AG09319 (cell line): Measurements from ENCODE around the gene PRMT9.
A peak's percentile ranks its signal among the peaks of the same experiment; 100 is the strongest.

ENCODE experiments used
- DNase-seq: peaks from one replicate; pipeline ENCODE4 v3.0.0-alpha.2; 2010; ENCODE audit warnings: low read depth; ENCODE audit errors: extremely low read depth
- TF ChIP-seq, protein P1 (sequence below): IDR thresholded peaks from 2 replicates; pipeline ENCODE4 v1.5.1; 2011; ENCODE audit warnings: low read depth, mild to moderate bottlenecking, inconsistent platforms, low read length, moderate library complexity

The PRMT9 gene

DNA sequence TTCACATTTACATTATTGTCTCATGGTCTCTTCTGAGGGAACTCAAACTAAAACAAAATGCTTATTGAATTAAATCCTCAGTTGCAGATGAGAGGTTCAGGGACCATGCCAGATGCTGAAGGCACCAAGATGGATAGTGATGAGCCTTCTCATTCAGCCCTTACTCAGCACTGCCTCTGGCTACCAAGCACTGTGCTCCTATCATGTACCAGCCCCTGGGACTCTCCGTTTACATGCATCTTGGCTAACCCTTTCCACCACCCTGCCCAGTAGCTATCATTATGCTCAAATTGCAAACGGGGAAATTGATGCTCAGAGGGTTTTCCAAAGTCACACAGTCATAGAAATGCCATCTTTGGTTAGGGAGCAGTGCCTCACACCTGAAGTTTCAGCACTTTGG lies 89.4 kb downstream of the PRMT9 start:
- no peak for DNase-seq
- TF ChIP-seq, protein P1, sequence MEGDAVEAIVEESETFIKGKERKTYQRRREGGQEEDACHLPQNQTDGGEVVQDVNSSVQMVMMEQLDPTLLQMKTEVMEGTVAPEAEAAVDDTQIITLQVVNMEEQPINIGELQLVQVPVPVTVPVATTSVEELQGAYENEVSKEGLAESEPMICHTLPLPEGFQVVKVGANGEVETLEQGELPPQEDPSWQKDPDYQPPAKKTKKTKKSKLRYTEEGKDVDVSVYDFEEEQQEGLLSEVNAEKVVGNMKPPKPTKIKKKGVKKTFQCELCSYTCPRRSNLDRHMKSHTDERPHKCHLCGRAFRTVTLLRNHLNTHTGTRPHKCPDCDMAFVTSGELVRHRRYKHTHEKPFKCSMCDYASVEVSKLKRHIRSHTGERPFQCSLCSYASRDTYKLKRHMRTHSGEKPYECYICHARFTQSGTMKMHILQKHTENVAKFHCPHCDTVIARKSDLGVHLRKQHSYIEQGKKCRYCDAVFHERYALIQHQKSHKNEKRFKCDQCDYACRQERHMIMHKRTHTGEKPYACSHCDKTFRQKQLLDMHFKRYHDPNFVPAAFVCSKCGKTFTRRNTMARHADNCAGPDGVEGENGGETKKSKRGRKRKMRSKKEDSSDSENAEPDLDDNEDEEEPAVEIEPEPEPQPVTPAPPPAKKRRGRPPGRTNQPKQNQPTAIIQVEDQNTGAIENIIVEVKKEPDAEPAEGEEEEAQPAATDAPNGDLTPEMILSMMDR = no peak

DNA sequence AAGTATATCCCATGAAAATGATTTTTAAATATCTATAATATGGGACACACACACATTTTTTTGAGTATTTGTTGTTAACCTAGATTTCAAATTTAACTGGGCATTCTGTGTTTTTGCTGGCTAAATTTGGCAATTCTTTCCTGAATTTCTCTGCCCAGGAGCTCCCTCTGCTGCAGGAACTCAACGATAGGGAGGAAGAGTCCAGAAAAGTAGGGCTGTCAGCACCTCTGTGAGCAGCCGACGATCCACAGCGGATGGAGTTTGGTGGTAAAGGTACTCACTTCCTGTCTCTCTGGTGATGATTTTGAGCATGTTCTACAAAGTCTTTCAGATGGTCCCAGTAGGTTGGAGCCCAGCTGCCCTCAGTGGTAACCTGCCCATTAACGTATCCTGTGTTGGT lies 89.9 kb downstream of the PRMT9 start:
- TF ChIP-seq, protein P1 = no peak
- DNase-seq = no peak

DNA sequence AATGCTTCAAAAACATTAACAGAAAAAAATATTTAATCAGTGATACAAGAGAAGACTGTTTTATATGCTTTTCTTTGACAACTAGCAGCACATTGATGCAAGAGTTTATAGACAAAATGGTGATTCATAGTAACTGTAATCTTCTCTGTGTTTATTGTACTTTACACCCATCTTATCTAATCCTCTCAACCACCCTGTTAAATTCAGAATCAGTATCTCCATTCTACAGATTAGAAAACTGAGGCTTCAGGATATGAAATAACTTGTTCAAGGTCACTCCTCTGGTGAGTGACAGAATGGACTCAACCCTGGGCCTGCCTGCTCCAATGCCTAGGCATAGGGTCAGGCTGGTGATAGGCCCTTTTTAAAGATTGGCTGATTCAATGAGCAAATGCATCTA lies 92.9 kb downstream of the PRMT9 start:
- TF ChIP-seq, protein P1 = no peak
- no peak for DNase-seq

DNA sequence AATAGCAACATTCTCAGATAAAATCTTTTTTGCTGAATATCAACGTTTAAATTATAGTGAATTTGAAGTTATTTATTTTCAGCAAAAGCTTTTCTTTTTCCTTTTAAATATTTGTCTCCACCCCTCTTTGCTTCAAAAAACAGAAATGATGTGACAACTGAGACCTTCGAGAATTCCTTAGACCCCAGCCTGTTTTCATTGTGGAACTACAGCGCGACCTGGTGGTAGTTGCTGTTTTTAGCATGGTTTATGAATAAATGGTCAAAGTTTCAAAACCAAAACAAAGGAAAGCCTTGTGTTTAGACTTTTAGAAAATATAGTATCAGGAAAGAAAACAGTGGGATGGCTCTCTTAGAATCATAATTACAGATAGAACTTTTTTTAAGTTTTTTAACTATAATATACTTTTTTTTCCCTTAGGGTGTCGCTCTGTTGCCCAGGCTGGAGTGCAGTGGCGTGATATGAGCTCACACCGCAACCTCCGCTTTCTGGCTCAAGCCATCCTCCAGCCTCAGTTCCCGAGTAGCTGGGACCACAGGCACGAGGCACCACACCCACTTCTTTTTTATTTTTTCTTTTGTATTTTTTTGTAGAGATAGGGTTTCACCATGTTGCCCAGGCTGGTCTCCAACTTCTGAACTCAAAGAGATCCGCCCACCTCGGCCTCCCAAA lies 93.6 kb downstream of the PRMT9 start:
- no peak for DNase-seq
- TF ChIP-seq, protein P1 = peak; percentile 80

DNA sequence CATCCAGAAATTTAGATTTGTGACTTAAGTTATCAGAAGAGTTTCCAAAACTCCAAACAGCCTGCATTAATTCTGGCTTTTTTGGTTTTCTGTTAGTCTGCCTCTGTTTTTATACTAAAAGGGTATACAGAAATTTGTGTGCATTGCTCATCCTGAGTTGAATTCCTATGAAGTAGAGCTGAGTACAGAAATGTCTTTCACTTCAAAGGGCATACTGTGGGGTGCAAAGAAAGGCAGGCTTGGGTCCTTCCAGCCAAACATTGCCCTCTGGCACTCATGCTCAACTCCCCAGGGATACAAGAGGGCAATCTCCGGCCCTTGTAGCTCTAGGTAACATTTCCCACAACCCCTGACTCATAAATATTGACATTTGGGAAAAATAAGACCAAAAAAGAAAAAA lies 94.4 kb downstream of the PRMT9 start:
- no peak for DNase-seq
- TF ChIP-seq, protein P1 = no peak
